ENCODE measurements around the gene DRD2. TPM values are rescaled to one million over a fixed set of nuclear protein-coding genes. Genes with fewer than 3 reads are reported as not detected.
A peak's percentile ranks its signal among the peaks of the same experiment; 100 is the strongest.

The DRD2 gene
- total RNA-seq, 1 donor from 2014 or later: 7.5 TPM

GRCh38 chr11:113474362-113475159, 637 bp downstream of the DRD2 start:
- Mint-ChIP-seq H3K9me3 (no peaks in the 10 kb centered on the region), H3K27me3 (ENCODE audit: low read depth) (peaks cover 92% of the 10 kb centered on the region), H3K27ac (no peak overlapping the region), H3K4me1 (peaks cover 9% of the 10 kb centered on the region), H3K36me3 (no peaks in the 10 kb centered on the region), H3K4me3 (peak overlapping the region; percentile 59)
- TF ChIP-seq CTCF (IDR thresholded peaks at IDR 0.05; ENCODE audit: unreplicated experiment): no peak
- DNase-seq (ENCODE audit: low spot score in 2 of 2, unreplicated experiment in 2 of 2): peak; percentile 90 to 98

GRCh38 chr11:113473983-113474361, 1.2 kb downstream of the DRD2 start:
- DNase-seq (ENCODE audit: low spot score in 2 of 2, unreplicated experiment in 2 of 2): no peak
- Mint-ChIP-seq H3K4me3 (peak overlapping the region; percentile 59), H3K27ac (no peak overlapping the region), H3K9me3 (no peaks in the 10 kb centered on the region), H3K4me1 (peaks cover 9% of the 10 kb centered on the region), H3K36me3 (no peaks in the 10 kb centered on the region), H3K27me3 (ENCODE audit: low read depth) (peaks cover 91% of the 10 kb centered on the region)
- TF ChIP-seq CTCF (IDR thresholded peaks at IDR 0.05; ENCODE audit: unreplicated experiment): no peak

GRCh38 chr11:113472471-113472870, 2.7 kb downstream of the DRD2 start:
- H3K9me3 Mint-ChIP-seq: no peaks in the 10 kb centered on the region
- no peak for TF ChIP-seq CTCF (IDR thresholded peaks at IDR 0.05; ENCODE audit: unreplicated experiment)
- H3K27me3 Mint-ChIP-seq (ENCODE audit: low read depth): peaks cover 81% of the 10 kb centered on the region
- no peak overlapping the region for H3K27ac Mint-ChIP-seq
- H3K4me3 Mint-ChIP-seq: no peak overlapping the region
- no peak for DNase-seq (ENCODE audit: low spot score in 2 of 2, unreplicated experiment in 2 of 2)
- no peaks in the 10 kb centered on the region for H3K36me3 Mint-ChIP-seq
- peaks cover 9% of the 10 kb centered on the region for H3K4me1 Mint-ChIP-seq

GRCh38 chr11:113470233-113470632, 5.0 kb downstream of the DRD2 start:
- no peak for TF ChIP-seq CTCF (IDR thresholded peaks at IDR 0.05; ENCODE audit: unreplicated experiment)
- Mint-ChIP-seq H3K4me1 (peaks cover 3% of the 10 kb centered on the region), H3K9me3 (no peaks in the 10 kb centered on the region), H3K4me3 (no peak overlapping the region), H3K36me3 (no peaks in the 10 kb centered on the region), H3K27ac (no peak overlapping the region), H3K27me3 (ENCODE audit: low read depth) (peaks cover 79% of the 10 kb centered on the region)
- DNase-seq (ENCODE audit: low spot score in 2 of 2, unreplicated experiment in 2 of 2): no peak

GRCh38 chr11:113468726-113469345, 6.4 kb downstream of the DRD2 start:
- Mint-ChIP-seq H3K27me3 (ENCODE audit: low read depth) (peaks cover 80% of the 10 kb centered on the region), H3K4me3 (no peak overlapping the region), H3K36me3 (no peaks in the 10 kb centered on the region), H3K9me3 (no peaks in the 10 kb centered on the region), H3K4me1 (no peaks in the 10 kb centered on the region), H3K27ac (no peak overlapping the region)
- DNase-seq (ENCODE audit: low spot score in 2 of 2, unreplicated experiment in 2 of 2): no peak
- TF ChIP-seq CTCF (IDR thresholded peaks at IDR 0.05; ENCODE audit: unreplicated experiment): no peak
